Gastrocnemius medialis (tissue), 4 donors: Measurements from ENCODE around the gene CNIH3.

Experiments used
- POLR2A ChIP-seq, 2 donors: fragments of 450-650 bp; IDR thresholded peaks; one replicate each; pipeline ENCODE4 v1.6.1; 2017; ENCODE audit warnings: antibody characterized with exemption in 2 of 2, mild to moderate bottlenecking in 2 of 2, moderate library complexity in 2 of 2
- TF ChIP-seq, protein P1 (sequence below), 5 experiments: fragments of 450-650 bp in 3 of 5; fragments of 200-600 bp in 2 of 5; sonication (generic) in 2 of 5; IDR thresholded peaks in 4 of 5; conservative IDR thresholded peaks in 1 of 5; 1 replicate in 4 of 5; 2 replicates in 1 of 5; pipeline ENCODE4 v1.5.1; 2016 to 2019; ENCODE audit warnings: antibody characterized with exemption in 5 of 5, mild to moderate bottlenecking in 3 of 5, moderate library complexity in 3 of 5

DNA sequence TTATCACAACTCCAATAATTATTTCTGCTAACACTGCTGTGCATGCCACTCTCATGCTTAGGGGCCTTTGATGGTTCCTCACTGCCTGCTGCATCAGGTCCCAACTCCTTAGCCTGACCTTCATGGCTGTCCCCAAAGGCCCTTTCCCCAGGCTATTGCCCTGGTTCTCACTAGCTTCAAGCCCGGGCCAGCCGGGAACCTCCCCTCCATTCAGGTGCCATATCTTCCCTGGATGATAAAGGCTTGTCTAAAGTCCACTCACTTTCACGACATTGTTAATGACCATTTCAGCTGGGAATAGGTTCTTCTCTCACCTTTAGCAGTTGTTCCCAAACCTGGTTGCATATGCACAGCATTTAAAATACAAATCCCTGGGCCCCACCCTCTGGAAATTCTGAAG, 95.8 kb downstream of the CNIH3 start:
- TF ChIP-seq, protein P1, sequence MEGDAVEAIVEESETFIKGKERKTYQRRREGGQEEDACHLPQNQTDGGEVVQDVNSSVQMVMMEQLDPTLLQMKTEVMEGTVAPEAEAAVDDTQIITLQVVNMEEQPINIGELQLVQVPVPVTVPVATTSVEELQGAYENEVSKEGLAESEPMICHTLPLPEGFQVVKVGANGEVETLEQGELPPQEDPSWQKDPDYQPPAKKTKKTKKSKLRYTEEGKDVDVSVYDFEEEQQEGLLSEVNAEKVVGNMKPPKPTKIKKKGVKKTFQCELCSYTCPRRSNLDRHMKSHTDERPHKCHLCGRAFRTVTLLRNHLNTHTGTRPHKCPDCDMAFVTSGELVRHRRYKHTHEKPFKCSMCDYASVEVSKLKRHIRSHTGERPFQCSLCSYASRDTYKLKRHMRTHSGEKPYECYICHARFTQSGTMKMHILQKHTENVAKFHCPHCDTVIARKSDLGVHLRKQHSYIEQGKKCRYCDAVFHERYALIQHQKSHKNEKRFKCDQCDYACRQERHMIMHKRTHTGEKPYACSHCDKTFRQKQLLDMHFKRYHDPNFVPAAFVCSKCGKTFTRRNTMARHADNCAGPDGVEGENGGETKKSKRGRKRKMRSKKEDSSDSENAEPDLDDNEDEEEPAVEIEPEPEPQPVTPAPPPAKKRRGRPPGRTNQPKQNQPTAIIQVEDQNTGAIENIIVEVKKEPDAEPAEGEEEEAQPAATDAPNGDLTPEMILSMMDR (IDR thresholded peaks at IDR 0.05 in 4 of 5, conservative IDR thresholded peaks at IDR 0.05 in 1 of 5), result no peak
- no peak for TF ChIP-seq POLR2A (IDR thresholded peaks at IDR 0.05)
